ENCODE measurements around the gene NIT2. TPM values are rescaled to one million over a fixed set of nuclear protein-coding genes. Genes with fewer than 3 reads are reported as not detected.
A peak's percentile ranks its signal among the peaks of the same experiment; 100 is the strongest.

Gene NIT2
- total and polyA plus RNA-seq, 9 of the 15 experiments (the other 6 are each of a cell fraction or from before 2014, with no cell fraction given), result 11.4 to 62.2 (median 22.1) TPM

DNA sequence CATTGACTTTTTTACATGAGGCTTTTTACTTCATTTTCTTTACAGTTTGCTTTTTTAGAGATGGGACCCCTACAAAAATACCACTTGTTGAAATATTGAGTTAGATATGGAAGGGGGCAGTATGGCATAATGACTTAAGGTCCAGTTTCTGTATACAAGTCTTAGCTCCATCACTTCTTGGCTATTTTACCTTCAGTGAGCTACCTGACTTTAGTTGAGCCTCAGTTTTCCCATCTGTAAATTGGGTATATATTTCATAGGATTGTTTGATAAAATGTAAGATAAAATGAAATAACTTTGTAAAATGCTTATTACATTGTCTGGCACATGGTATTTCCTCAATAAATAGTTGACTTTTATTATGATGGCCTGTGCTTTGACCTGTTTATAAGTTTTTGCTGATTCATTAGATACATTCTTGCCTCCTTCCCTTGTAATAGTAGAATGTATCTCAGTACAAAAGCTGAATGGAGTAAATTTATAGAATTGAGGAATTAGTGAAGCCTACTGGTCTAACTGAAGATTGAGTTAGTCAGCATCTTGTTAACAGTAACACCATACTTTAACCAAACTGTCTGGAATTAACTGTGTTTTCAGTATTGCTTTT, 46.2 kb upstream of the NIT2 start:
- no peaks in the 10 kb centered on the region for H3K9me3 ChIP-seq (replicated peaks; ENCODE audit: control insufficient read depth, insufficient read depth, low read depth, low read length)
- no peak overlapping the region for H2AFZ ChIP-seq (ENCODE audit: low read depth, low read length)
- peaks cover 4 to 13% of the 10 kb centered on the region in 2 experiments; a peak in 4 of 5 replicates for H3K4me1 ChIP-seq (replicated peaks in 1 of 2; ENCODE audit: control insufficient read depth in 2 of 2, insufficient read depth in 2 of 2, low read length in 2 of 2)
- ATAC-seq, result no peak
- DNase-seq (ENCODE audit: extremely low read depth in 1 of 4, low spot score in 3 of 4), result no peak
- no peak for FAIRE-seq
- BruUV-seq (replicated peaks), result no TSS peak
- H3K27me3 ChIP-seq (ENCODE audit: control insufficient read depth in 2 of 2, insufficient read depth in 2 of 2, low read length in 2 of 2), result no peaks in the 10 kb centered on the region
- intact Hi-C loops (cut with micrococcal nuclease) (loop anchor here (2.0 kb wide), 1 partner anchor 28 kb away; the partner anchor contains the start of gene TBC1D23), in situ Hi-C loops (cut with MboI) (no loop called here)
- H4K20me1 ChIP-seq (replicated peaks; ENCODE audit: control insufficient read depth, insufficient read depth, low read length), result no peaks in the 10 kb centered on the region; the same call in 1 of the 2 replicates
- CTCF ChIA-PET (ENCODE audit: low intra/inter-chr PET ratio), result no interaction called here
- peaks cover 9% of the 10 kb centered on the region for H3K79me2 ChIP-seq (ENCODE audit: control insufficient read depth, insufficient read depth, low read length)
- POLR2A ChIA-PET, result interaction anchor here (1.4 kb wide), 1 partner anchor 18 kb away, joined by 4 read pairs; no protein-coding TSS in a partner anchor
- no peaks in the 10 kb centered on the region for H3K9me1 ChIP-seq (ENCODE audit: control insufficient read depth, insufficient read depth, low read length)
- peak overlapping the region; percentile 67 for H3K27ac ChIP-seq (ENCODE audit: extremely low read depth, low read depth, low read length)
- no peak overlapping the region for H3K4me3 ChIP-seq
- peak overlapping the region in 1 of 2 experiments; percentile 34; a peak in 3 of 4 replicates for H3K9ac ChIP-seq (ENCODE audit: insufficient read depth in 1 of 2, low read depth in 2 of 2, low read length in 2 of 2)
- H3K4me2 ChIP-seq (ENCODE audit: insufficient read depth, low read length), result no peak overlapping the region; the same call in 1 of the 2 replicates
- peaks cover 67% of the 10 kb centered on the region for H3K36me3 ChIP-seq (ENCODE audit: control insufficient read depth, insufficient read depth, low read length)
- TF ChIP-seq CBX3 (IDR thresholded peaks at IDR 0.05; ENCODE audit: borderline replicate concordance in 1 of 2, low read length in 2 of 2) (no peak), MAFG (tag; conservative IDR thresholded peaks at IDR 0.05) (0 out of 2 replicates have a peak, but pooled peaks have one; percentile 19), C11orf30 (IDR thresholded peaks at IDR 0.05; ENCODE audit: low read depth) (peak; percentile 62), ZSCAN32 (CRISPR knock-in tag; IDR thresholded peaks at IDR 0.05) (no peak), ZNF316 (IDR thresholded peaks at IDR 0.05) (peak; percentile 79), MAFK (IDR thresholded peaks at IDR 0.05; ENCODE audit: low read length) (no peak), SFPQ (IDR thresholded peaks at IDR 0.05; ENCODE audit: low read depth, low read length) (no peak), CREB3L1 (IDR thresholded peaks at IDR 0.05; ENCODE audit: borderline replicate concordance, low read depth) (no peak), ZKSCAN8 (CRISPR knock-in tag; IDR thresholded peaks at IDR 0.05) (no peak), FOXA1 (IDR thresholded peaks at IDR 0.05; ENCODE audit: borderline replicate concordance) (no peak), SIRT6 (IDR thresholded peaks at IDR 0.05; ENCODE audit: low read depth, low read length) (no peak), ZBTB12 (CRISPR knock-in tag; IDR thresholded peaks at IDR 0.05) (no peak), FOXM1 (IDR thresholded peaks at IDR 0.05; ENCODE audit: low read depth) (no peak), FOXM1 (CRISPR knock-in tag; IDR thresholded peaks at IDR 0.05; ENCODE audit: low read depth) (no peak), ZFP1 (CRISPR knock-in tag; IDR thresholded peaks at IDR 0.05) (no peak), SRSF7 (optimal IDR thresholded peaks at IDR 0.05; ENCODE audit: low read depth, low read length) (no peak), PRPF4 (IDR thresholded peaks at IDR 0.05; ENCODE audit: insufficient read depth, low read depth, low read length, poor library complexity, severe bottlenecking) (no peak)
- TF ChIP-seq, protein P1, sequence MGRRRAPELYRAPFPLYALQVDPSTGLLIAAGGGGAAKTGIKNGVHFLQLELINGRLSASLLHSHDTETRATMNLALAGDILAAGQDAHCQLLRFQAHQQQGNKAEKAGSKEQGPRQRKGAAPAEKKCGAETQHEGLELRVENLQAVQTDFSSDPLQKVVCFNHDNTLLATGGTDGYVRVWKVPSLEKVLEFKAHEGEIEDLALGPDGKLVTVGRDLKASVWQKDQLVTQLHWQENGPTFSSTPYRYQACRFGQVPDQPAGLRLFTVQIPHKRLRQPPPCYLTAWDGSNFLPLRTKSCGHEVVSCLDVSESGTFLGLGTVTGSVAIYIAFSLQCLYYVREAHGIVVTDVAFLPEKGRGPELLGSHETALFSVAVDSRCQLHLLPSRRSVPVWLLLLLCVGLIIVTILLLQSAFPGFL (CRISPR knock-in tag; IDR thresholded peaks at IDR 0.05), result no peak
